H9 (cell line): ENCODE measurements around the gene TGM2. TPM values are rescaled to one million over a fixed set of nuclear protein-coding genes. Genes with fewer than 3 reads are reported as not detected.

Source experiments
- DNase-seq: peaks from one replicate; pipeline ENCODE4 v3.0.0-alpha.2; 2017
- H2AFZ ChIP-seq: one replicate; pipeline ENCODE4 v1.6.1; 2013; ENCODE audit warnings: mild to moderate bottlenecking, low read length, control low read depth, moderate library complexity
- H2AK5ac ChIP-seq: 2 replicates; pipeline ENCODE4 v1.6.1; 2013; ENCODE audit warnings: low read length, control low read depth, mixed read lengths; ENCODE audit not compliant: insufficient read length
- H2BK120ac ChIP-seq: one replicate; pipeline ENCODE4 v1.6.1; 2013; ENCODE audit warnings: low read depth, mild to moderate bottlenecking, low read length, control low read depth, inconsistent platforms; ENCODE audit not compliant: poor library complexity, severe bottlenecking
- H2BK12ac ChIP-seq: 2 replicates; pipeline ENCODE4 v1.6.1; 2013; ENCODE audit warnings: low read length, control low read depth, mixed read lengths, low read depth; ENCODE audit not compliant: insufficient read length
- H2BK15ac ChIP-seq: 2 replicates; pipeline ENCODE4 v1.6.1; 2013; ENCODE audit warnings: low read depth, low read length, control low read depth
- H2BK20ac ChIP-seq: one replicate; pipeline ENCODE4 v1.6.1; 2013; ENCODE audit warnings: low read depth, mild to moderate bottlenecking, low read length, control low read depth, inconsistent platforms; ENCODE audit not compliant: poor library complexity, severe bottlenecking
- H2BK5ac ChIP-seq: 2 replicates; pipeline ENCODE4 v1.6.1; 2013; ENCODE audit warnings: low read length, control low read depth, mixed read lengths; ENCODE audit not compliant: insufficient read length
- H3K14ac ChIP-seq: 2 replicates; pipeline ENCODE4 v1.6.1; 2013; ENCODE audit warnings: low read length, control low read depth; ENCODE audit not compliant: insufficient read depth
- H3K18ac ChIP-seq: 2 replicates; pipeline ENCODE4 v1.6.1; 2013; ENCODE audit warnings: low read depth, mild to moderate bottlenecking, mixed read lengths, low read length, control low read depth; ENCODE audit not compliant: insufficient read length
- H3K23ac ChIP-seq: 2 replicates; pipeline ENCODE4 v1.6.1; 2013; ENCODE audit warnings: low read length, control low read depth, mixed read lengths, low read depth; ENCODE audit not compliant: insufficient read length
- H3K23me2 ChIP-seq: 2 replicates; pipeline ENCODE4 v1.6.1; 2013; ENCODE audit warnings: low read depth, mild to moderate bottlenecking, mixed read lengths, low read length, control low read depth; ENCODE audit not compliant: insufficient read length, poor library complexity, severe bottlenecking
- H3K27ac ChIP-seq: 2 replicates; pipeline ENCODE4 v1.5.1; 2013; ENCODE audit warnings: low read length, control low read depth, mixed read lengths, low read depth; ENCODE audit not compliant: insufficient read length
- H3K27me3 ChIP-seq: 2 replicates; pipeline ENCODE4 v1.6.1; 2013; ENCODE audit warnings: low read length, control low read depth, inconsistent platforms; ENCODE audit not compliant: insufficient read depth
- H3K4ac ChIP-seq: 2 replicates; pipeline ENCODE4 v1.6.1; 2013; ENCODE audit warnings: low read depth, mild to moderate bottlenecking, control low read depth, inconsistent platforms, low read length, moderate library complexity
- H3K4me1 ChIP-seq: 2 replicates; pipeline ENCODE4 v1.6.1; 2013; ENCODE audit warnings: low read length, control low read depth, inconsistent platforms; ENCODE audit not compliant: insufficient read depth
- H3K4me2 ChIP-seq: 2 replicates; pipeline ENCODE4 v1.6.1; 2013; ENCODE audit warnings: low read length, control low read depth, mixed read lengths; ENCODE audit not compliant: insufficient read length, insufficient read depth
- H3K56ac ChIP-seq: 2 replicates; pipeline ENCODE4 v1.6.1; 2013; ENCODE audit warnings: low read depth, mild to moderate bottlenecking, mixed read lengths, low read length, control low read depth; ENCODE audit not compliant: insufficient read length
- H3K79me1 ChIP-seq: 2 replicates; pipeline ENCODE4 v1.6.1; 2013; ENCODE audit warnings: low read depth, mild to moderate bottlenecking, moderate library complexity, low read length, control low read depth, inconsistent platforms; ENCODE audit not compliant: insufficient read depth, poor library complexity, severe bottlenecking
- H3K79me2 ChIP-seq: 2 replicates; pipeline ENCODE4 v1.6.1; 2013; ENCODE audit warnings: low read length, control low read depth, inconsistent platforms; ENCODE audit not compliant: insufficient read depth
- H3K9ac ChIP-seq: 2 replicates; pipeline ENCODE4 v1.6.1; 2013; ENCODE audit warnings: low read length, control low read depth, mixed read lengths; ENCODE audit not compliant: insufficient read length; ENCODE audit errors: extremely low read depth
- H3K9me3 ChIP-seq: one replicate; pipeline ENCODE4 v1.6.1; 2013; ENCODE audit warnings: low read depth, low read length, inconsistent platforms; ENCODE audit not compliant: control insufficient read depth
- H3T11ph ChIP-seq: one replicate; pipeline ENCODE4 v1.6.1; 2013; ENCODE audit warnings: mild to moderate bottlenecking, low read length, control low read depth, inconsistent platforms
- H4K20me1 ChIP-seq: one replicate; pipeline ENCODE4 v1.6.1; 2013; ENCODE audit not compliant: control insufficient read depth, insufficient read length, insufficient read depth
- H4K5ac ChIP-seq: 2 replicates; pipeline ENCODE4 v1.6.1; 2013; ENCODE audit warnings: low read depth, mild to moderate bottlenecking, mixed read lengths, low read length, control low read depth; ENCODE audit not compliant: insufficient read length
- H4K8ac ChIP-seq: replicated peaks from 2 replicates; pipeline ENCODE4 v1.6.1; 2013; ENCODE audit warnings: low read length, control low read depth, mixed read lengths, low read depth; ENCODE audit not compliant: insufficient read length
- H4K91ac ChIP-seq: 2 replicates; pipeline ENCODE4 v1.6.1; 2013; ENCODE audit warnings: low read depth, mild to moderate bottlenecking, moderate library complexity, mixed read lengths, low read length, control low read depth; ENCODE audit not compliant: insufficient read length
- H3K27ac Mint-ChIP-seq, 3 experiments: 2 replicates in 2 of 3; 3 replicates in 1 of 3; pipeline ENCODE4 v1.8.0; 2020 to 2021; ENCODE audit warnings: mixed read lengths in 3 of 3, mild to moderate bottlenecking in 1 of 3, moderate library complexity in 1 of 3
- H3K27me3 Mint-ChIP-seq: 2 replicates; pipeline ENCODE4 v1.8.0; 2021; ENCODE audit warnings: low read depth, mild to moderate bottlenecking, moderate library complexity, mixed read lengths
- H3K36me3 Mint-ChIP-seq, 3 experiments: 2 replicates in 2 of 3; 3 replicates in 1 of 3; pipeline ENCODE4 v1.8.0; 2020 to 2021; ENCODE audit warnings: low read depth in 3 of 3, mixed read lengths in 3 of 3; ENCODE audit not compliant: insufficient read depth in 1 of 3
- H3K4me1 Mint-ChIP-seq, 2 experiments: 2 replicates each; pipeline ENCODE4 v1.8.0; 2020; ENCODE audit warnings: mixed read lengths in 2 of 2
- H3K4me3 Mint-ChIP-seq, 2 experiments: 2 replicates in 1 of 2; 3 replicates in 1 of 2; pipeline ENCODE4 v1.8.0; 2020 to 2021; ENCODE audit warnings: mild to moderate bottlenecking in 2 of 2, mixed read lengths in 2 of 2, moderate library complexity in 1 of 2
- H3K9me3 Mint-ChIP-seq, 2 experiments: 2 replicates in 1 of 2; 3 replicates in 1 of 2; pipeline ENCODE4 v1.8.0; 2020; ENCODE audit warnings: mild to moderate bottlenecking in 2 of 2, mixed read lengths in 2 of 2, moderate library complexity in 1 of 2
- WGBS: extraction: QIAGEN DNeasy Blood & Tissue Kit; methylation state at CpG from one replicate; pipeline ENCODE4 v1.1.7; 2013; ENCODE audit warnings: missing lambda C conversion rate, low lambda C conversion rate, mixed read lengths; ENCODE audit not compliant: insufficient read length; ENCODE audit errors: extremely low coverage; 5-methylcytosine and 5-hydroxymethylcytosine counted together
- total RNA-seq: library from RNA; stranded (reverse); gene quantifications from 2 replicates; pipeline ENCODE4 v1.2.1, GENCODE V29; 2021
- TF ChIP-seq, protein P1 (sequence below): fragments of 200-600 bp; sonication (generic); conservative IDR thresholded peaks from 3 replicates; pipeline ENCODE4 v1.8.0; 2021; ENCODE audit warnings: antibody characterized with exemption, mild to moderate bottlenecking

TGM2 gene
- total RNA-seq, 1 experiment from 2014 or later: 1.1 TPM

- no peak overlapping the region for H2BK5ac ChIP-seq
- no peak overlapping the region for H3K56ac ChIP-seq
- H4K91ac ChIP-seq: no peak overlapping the region
- H3K4me2 ChIP-seq: no peak overlapping the region
- H2AK5ac ChIP-seq: no peak overlapping the region
- no peak overlapping the region for H3K27ac ChIP-seq
- no peak overlapping the region for H2BK15ac ChIP-seq
- no peak overlapping the region for H3T11ph ChIP-seq
- no peak overlapping the region for H2AFZ ChIP-seq
- H2BK12ac ChIP-seq: no peak overlapping the region
- H3K79me1 ChIP-seq: no peaks in the 10 kb centered on the region
- H4K8ac ChIP-seq: no peak overlapping the region
- no peak overlapping the region for H3K23ac ChIP-seq
- peaks cover 2 to 8% of the 10 kb centered on the region in 2 experiments; a peak in 1 of 4 replicates for H3K4me1 Mint-ChIP-seq
- no peaks in the 10 kb centered on the region for H3K27me3 ChIP-seq
- H2BK120ac ChIP-seq: no peak overlapping the region
- no peak for DNase-seq
- TF ChIP-seq, protein P1, sequence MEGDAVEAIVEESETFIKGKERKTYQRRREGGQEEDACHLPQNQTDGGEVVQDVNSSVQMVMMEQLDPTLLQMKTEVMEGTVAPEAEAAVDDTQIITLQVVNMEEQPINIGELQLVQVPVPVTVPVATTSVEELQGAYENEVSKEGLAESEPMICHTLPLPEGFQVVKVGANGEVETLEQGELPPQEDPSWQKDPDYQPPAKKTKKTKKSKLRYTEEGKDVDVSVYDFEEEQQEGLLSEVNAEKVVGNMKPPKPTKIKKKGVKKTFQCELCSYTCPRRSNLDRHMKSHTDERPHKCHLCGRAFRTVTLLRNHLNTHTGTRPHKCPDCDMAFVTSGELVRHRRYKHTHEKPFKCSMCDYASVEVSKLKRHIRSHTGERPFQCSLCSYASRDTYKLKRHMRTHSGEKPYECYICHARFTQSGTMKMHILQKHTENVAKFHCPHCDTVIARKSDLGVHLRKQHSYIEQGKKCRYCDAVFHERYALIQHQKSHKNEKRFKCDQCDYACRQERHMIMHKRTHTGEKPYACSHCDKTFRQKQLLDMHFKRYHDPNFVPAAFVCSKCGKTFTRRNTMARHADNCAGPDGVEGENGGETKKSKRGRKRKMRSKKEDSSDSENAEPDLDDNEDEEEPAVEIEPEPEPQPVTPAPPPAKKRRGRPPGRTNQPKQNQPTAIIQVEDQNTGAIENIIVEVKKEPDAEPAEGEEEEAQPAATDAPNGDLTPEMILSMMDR: no peak
- H4K20me1 ChIP-seq: no peaks in the 10 kb centered on the region
- H3K36me3 Mint-ChIP-seq: no peaks in the 10 kb centered on the region
- H3K4me3 Mint-ChIP-seq: no peak overlapping the region
- no peak overlapping the region for H2BK20ac ChIP-seq
- H3K9me3 ChIP-seq: no peaks in the 10 kb centered on the region
- H3K23me2 ChIP-seq: no peaks in the 10 kb centered on the region
- no peaks in the 10 kb centered on the region for H3K9me3 Mint-ChIP-seq
- H3K79me2 ChIP-seq: no peaks in the 10 kb centered on the region
- no peaks in the 10 kb centered on the region for H3K4me1 ChIP-seq
- no CpG with 5 or more reads among the region's 2 CpGs for WGBS
- no peak overlapping the region for H3K27ac Mint-ChIP-seq
- H4K5ac ChIP-seq: no peak overlapping the region
- no peak overlapping the region for H3K9ac ChIP-seq
- H3K27me3 Mint-ChIP-seq: peaks cover 10% of the 10 kb centered on the region; the same call in 1 of the 2 replicates
- H3K4ac ChIP-seq: no peak overlapping the region
- H3K18ac ChIP-seq: no peak overlapping the region
- no peak overlapping the region for H3K14ac ChIP-seq
These were observed 38.9 kb upstream of the TGM2 start for GRCh38 chr20:38203981-38204357.
